Right cardiac atrium (tissue), 5 donors: ENCODE data around the gene FAM151A. TPM values are rescaled to one million over a fixed set of nuclear protein-coding genes. Genes with fewer than 3 reads are reported as not detected.

ENCODE experiments used
- ATAC-seq, 2 donors: fragments of 200-7000 bp; cut with Tn5 transposase; one replicate each; pipeline versions ENCODE4 v1.8.0 to v1.9.1; 2020; ENCODE audit warnings: moderate library complexity in 2 of 2, mild to moderate bottlenecking in 1 of 2
- DNase-seq, 3 donors: peaks; one replicate each; pipeline ENCODE4 v3.0.0-alpha.2; 2020
- H3K27ac ChIP-seq: one replicate; pipeline ENCODE4 v1.5.1; 2013; ENCODE audit warnings: mild to moderate bottlenecking, low read length, control low read depth, moderate library complexity
- H3K27me3 ChIP-seq: one replicate; pipeline ENCODE4 v1.6.1; 2013; ENCODE audit not compliant: control insufficient read depth, insufficient read depth
- H3K4me1 ChIP-seq: one replicate; pipeline ENCODE4 v1.6.1; 2013; ENCODE audit warnings: low read length; ENCODE audit not compliant: control insufficient read depth, insufficient read depth
- H3K4me3 ChIP-seq: one replicate; pipeline ENCODE4 v1.5.1; 2013; ENCODE audit warnings: low read length, control low read depth
- H3K9me3 ChIP-seq: one replicate; pipeline ENCODE4 v1.6.1; 2013; ENCODE audit warnings: low read length; ENCODE audit not compliant: control insufficient read depth
- WGBS: extraction: QIAGEN DNeasy Blood & Tissue Kit; methylation state at CpG from one replicate; pipeline ENCODE4 v1.1.7; 2013; 5-methylcytosine and 5-hydroxymethylcytosine counted together
- intact Hi-C, 4 donors: fragments of 100-400 bp; cut with DNase I; formaldehyde crosslinking; loops; one replicate each; pipeline versions ENCODE4 v1.11.0 to v1.14.0; 2022 to 2023
- polyA plus RNA-seq: library from polyadenylated mRNA; stranded (reverse); fragments of 200-250 nt; gene quantifications from one replicate; pipeline ENCODE4 v1.2.3, GENCODE V29; 2013
- total RNA-seq, 4 donors: library from RNA; stranded (reverse); fragmentation: NEBNext Ultra II Directional; extraction: Animal tissue kit (Norgen Biotek cat#: 25700); gene quantifications; one replicate each; pipeline ENCODE4 v1.2.1, GENCODE V29; 2021
- donor health status: healthy with polysubstance abuse.
- donor health status: DM: no; HTN: yes; CAD: no.
- donor health status: DM: no; HTN: no; CAD: no.
- donor health status: DM: no; HTN: yes; CAD: no; lungs with severe emphysema.
- donor health status: DM: yes; HTN: yes; CAD: no.

The FAM151A gene
- total and polyA plus RNA-seq, 5 donors: 0.15 to 0.72 (median 0.51) TPM; not detected in 1

DNA sequence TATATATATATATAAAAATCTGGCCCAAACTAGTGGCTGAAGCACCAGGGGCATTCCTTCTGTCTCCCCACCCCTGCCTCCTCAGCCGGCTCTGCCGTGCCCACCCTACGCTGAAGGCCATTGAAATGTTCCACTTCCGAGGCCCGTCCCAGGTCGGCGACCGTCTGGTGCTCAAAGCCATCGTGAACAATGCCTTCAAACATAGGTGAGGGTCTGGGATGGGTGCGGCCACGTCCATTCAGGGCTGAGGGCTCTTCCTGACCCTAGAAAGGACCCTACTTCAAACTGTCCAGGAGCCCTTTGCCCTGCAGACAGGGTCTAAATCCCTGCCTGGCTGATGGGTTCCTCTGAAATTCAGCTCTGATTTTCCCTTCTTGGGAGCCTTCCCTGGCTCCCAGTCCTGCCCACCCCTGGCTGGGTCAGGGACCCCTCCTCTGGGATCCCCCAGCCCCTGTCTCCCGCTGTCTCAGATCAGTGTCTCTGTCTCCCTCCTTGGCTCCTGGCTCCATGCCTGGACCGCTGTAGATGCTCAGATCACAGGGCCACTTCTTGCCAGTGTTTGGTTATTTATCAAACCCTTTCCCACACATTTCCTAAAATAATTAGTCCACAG is 24.0 kb downstream of the FAM151A start:
- Histone ChIP-seq H3K27me3 (no peaks in the 10 kb centered on the region), H3K27ac (no peak overlapping the region), H3K4me3 (no peak overlapping the region), H3K9me3 (no peaks in the 10 kb centered on the region), H3K4me1 (peaks cover 5% of the 10 kb centered on the region)
- ATAC-seq (no peak), DNase-seq (peak in 1 of 3 donors; percentile 45)
- intact Hi-C loops: no loop called here
- WGBS: 75% methylated on average over 13 of the region's 13 CpGs

DNA sequence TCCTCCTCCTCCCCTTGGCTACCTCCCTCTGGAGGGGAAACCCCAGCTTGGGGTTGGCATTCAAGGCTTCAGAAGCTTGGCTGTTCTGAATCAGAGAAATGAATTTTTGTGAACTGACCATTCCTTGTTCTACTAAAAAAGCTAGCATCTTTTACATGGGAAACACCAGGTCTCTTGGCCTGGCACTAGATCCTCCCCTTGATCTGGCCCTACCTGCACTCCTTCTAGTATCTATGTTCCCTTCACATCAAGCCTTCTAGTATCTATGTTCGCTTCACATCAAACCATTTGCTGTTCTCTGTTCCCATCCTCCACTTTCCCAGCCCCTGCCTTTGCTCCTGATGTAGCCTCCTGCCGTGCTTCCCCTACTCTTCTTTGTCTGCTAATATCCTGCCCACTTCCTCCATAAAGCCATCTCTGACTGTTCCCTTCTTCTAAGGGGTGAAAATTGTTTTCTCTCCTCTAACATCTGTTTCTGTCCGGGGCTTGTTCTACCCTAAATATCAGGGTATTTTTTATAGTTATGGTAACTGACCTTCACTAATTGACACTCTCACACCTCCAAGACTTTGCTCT is 25.8 kb downstream of the FAM151A start:
- no peak overlapping the region for H3K4me3 ChIP-seq
- ATAC-seq: no peak
- no peak for DNase-seq
- WGBS: 82% methylated on average over 3 of the region's 3 CpGs
- no peak overlapping the region for H3K27ac ChIP-seq
- no peaks in the 10 kb centered on the region for H3K27me3 ChIP-seq
- no peaks in the 10 kb centered on the region for H3K9me3 ChIP-seq
- H3K4me1 ChIP-seq: peaks cover 5% of the 10 kb centered on the region
- intact Hi-C loops: no loop called here

DNA sequence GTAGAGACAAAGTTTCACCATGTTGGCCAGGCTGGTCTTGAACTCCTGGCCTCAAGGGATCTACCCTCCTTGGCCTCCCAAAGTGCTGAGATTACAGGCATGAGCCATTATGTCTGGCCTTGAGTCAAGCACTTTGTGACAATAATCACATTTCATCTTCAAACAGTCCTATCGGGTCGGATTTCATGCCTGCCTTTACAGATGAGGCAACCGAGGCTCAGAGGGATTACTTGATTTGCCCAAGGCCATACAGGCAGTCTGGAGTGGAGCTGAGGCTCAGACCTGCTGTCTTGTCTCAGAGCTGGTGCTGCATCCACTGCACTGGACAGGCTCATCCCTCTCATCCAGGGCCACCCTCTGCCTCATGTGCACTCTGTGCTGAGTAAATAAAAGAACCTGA is 26.6 kb downstream of the FAM151A start:
- no peak for ATAC-seq
- WGBS: 85% methylated on average over 3 of the region's 3 CpGs
- Histone ChIP-seq H3K4me1 (peaks cover 5% of the 10 kb centered on the region), H3K9me3 (no peaks in the 10 kb centered on the region), H3K4me3 (no peak overlapping the region), H3K27me3 (no peaks in the 10 kb centered on the region), H3K27ac (no peak overlapping the region)
- intact Hi-C loops: no loop called here
- DNase-seq: no peak

DNA sequence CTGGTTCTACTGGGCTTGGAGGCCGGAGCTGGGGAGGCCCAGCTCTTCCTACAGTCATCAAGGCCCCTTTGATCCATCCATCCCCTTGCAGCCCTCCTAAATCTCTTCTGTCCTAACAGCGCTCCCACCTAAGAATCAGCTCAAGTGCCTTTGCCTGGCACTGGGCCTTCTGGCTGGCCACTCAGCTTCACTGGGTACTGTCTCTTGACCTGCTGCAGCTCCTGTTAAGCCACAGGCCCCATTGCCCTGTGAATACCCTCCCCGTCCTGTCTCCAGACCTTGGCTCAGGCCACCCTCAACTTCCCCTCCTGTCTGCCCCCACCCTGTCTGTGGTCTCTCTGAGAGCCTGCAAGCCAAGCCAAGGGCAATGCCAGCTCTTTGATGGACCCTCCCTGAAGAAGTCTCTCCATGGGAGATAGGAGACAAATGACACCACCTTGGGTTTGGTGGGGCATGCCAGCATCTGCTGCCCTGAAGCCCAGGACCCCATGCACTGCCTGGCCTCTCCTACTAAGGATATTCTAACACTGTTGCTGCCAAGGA is 27.3 kb downstream of the FAM151A start:
- no peaks in the 10 kb centered on the region for H3K27me3 ChIP-seq
- no peak for ATAC-seq

DNA sequence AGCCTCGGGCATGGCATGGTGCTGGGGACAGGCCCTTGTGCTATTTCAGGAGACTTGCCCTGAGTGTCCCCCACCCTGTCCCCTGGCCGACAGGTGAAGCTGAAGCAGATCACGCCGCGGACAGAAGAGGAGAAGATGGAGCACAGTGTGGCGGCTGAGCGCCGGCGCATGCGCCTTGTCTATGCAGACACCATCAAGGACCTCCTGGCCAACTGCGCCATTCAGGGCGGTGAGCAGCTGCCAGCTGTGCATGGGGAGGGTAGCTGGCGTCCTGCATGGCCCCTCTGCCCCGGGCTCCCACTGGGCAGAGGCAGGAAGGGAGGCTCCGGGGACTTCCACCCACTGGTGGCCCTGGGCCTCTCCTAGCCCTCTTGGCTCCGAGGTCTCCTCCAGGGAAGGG is 28.9 kb downstream of the FAM151A start:
- ATAC-seq: no peak

More for the DNA sequence above, 27.3 kb downstream of the FAM151A start:
- 77% methylated on average over 3 of the region's 3 CpGs for WGBS
- H3K4me3 ChIP-seq: no peak overlapping the region
- H3K27ac ChIP-seq: no peak overlapping the region
- intact Hi-C loops: no loop called here
- peaks cover 5% of the 10 kb centered on the region for H3K4me1 ChIP-seq
- H3K9me3 ChIP-seq: no peaks in the 10 kb centered on the region
- DNase-seq: peak in 1 of 3 donors; percentile 33

DNA sequence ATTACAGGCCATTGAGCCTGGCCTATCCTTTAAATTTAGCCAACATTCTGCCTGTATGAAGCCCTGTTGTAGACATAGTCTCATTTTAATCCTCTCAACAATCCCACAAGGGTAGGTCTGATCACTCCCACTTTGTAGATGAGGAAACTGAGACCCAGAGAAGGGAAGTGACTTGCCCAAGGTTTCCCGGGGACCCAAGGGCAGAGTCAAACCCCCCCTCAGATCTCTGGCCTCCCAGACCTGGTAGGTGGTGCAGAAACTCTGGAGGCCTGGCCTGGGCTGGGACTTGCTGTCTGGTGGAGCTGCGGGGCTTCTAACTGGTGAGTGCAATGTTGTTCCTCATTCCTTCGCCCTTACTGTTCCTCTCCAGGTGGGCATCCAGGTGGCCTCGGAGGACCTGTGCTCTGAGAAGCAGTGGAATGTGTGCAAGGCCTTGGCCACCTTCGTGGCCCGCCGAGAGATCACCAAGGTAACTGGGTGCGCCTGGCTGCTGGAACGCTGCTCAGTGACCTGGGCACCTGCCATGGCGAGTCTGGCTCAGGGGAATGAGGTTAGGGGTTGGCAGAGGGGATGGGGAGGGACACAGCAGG is 29.7 kb downstream of the FAM151A start:
- ATAC-seq (no peak), DNase-seq (peak in 2 of 3 donors; percentile 15 to 18)
- Histone ChIP-seq H3K27ac (no peak overlapping the region), H3K9me3 (no peaks in the 10 kb centered on the region), H3K4me1 (peaks cover 5% of the 10 kb centered on the region), H3K4me3 (no peak overlapping the region), H3K27me3 (no peaks in the 10 kb centered on the region)
- 90% methylated on average over 10 of the region's 10 CpGs for WGBS
- intact Hi-C loops: no loop called here

More for the DNA sequence above, 28.9 kb downstream of the FAM151A start:
- Histone ChIP-seq H3K4me1 (peaks cover 5% of the 10 kb centered on the region), H3K9me3 (no peaks in the 10 kb centered on the region), H3K27ac (no peak overlapping the region), H3K27me3 (no peaks in the 10 kb centered on the region), H3K4me3 (no peak overlapping the region)
- 87% methylated on average over 16 of the region's 16 CpGs for WGBS
- intact Hi-C loops: no loop called here
- DNase-seq: peak in 2 of 3 donors; percentile 40 to 43

DNA sequence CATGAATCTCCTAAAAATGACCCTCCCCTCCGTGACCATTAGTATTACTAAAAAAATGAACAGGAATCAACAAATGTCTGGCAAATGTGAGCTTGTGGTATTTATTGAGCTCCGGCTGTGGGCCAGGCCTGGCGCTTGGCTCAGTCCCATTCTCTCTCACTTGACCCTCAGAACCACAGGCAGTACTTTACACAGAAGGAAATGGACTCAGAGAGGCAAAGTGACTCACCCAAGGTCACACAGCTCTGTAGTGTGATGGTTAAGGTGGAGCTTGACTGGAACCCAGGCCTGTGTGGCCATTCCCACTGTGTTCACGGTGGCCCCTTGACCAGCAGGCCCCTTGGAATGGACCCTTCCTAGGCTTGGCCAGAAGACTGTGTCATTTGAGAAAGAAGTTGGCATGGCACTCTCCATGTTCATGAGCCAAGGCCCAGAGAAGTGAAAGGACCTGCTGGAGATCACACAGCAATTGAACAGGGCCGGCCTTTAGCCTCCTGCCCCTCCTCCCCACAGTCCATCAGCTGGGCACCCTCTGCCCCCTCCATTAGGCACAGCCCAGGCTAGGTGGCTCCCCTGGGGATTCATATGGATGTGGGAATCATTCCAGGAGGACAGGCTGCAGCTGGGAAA is 32.1 kb downstream of the FAM151A start:
- WGBS: 85% methylated on average over 5 of the region's 5 CpGs
- H3K27ac ChIP-seq: no peak overlapping the region
- no peaks in the 10 kb centered on the region for H3K9me3 ChIP-seq
- H3K27me3 ChIP-seq: no peaks in the 10 kb centered on the region
- no peak overlapping the region for H3K4me3 ChIP-seq
- DNase-seq: peak in 1 of 3 donors; percentile 15
- H3K4me1 ChIP-seq: peaks cover 4% of the 10 kb centered on the region
- intact Hi-C loops: no loop called here
- no peak for ATAC-seq

DNA sequence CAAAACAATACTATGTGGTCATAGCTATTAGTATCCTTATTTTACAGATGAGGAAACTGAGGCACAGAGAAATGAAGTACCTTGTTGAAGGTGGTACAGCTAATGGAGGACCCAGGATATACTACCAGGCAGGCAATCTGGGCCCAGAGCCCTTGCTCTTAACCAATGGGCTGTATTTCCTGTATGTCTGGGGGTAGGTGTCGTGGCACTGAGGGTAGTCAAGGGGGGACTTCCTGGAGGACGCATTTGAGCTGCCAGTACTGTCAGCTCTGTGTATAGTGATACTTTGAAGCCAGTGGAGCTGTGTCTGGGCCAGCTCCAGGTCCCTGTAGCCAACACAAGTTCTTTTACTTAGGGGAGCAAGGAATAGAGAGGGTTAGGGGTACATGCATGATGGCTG is 34.9 kb downstream of the FAM151A start:
- ATAC-seq: no peak
- Histone ChIP-seq H3K27ac (no peak overlapping the region), H3K27me3 (no peaks in the 10 kb centered on the region), H3K4me3 (no peak overlapping the region), H3K9me3 (no peaks in the 10 kb centered on the region), H3K4me1 (peaks cover 2% of the 10 kb centered on the region)
- peak in 1 of 3 donors; percentile 21 for DNase-seq
- intact Hi-C loops: no loop called here
- 49% methylated on average over 2 of the region's 2 CpGs for WGBS

DNA sequence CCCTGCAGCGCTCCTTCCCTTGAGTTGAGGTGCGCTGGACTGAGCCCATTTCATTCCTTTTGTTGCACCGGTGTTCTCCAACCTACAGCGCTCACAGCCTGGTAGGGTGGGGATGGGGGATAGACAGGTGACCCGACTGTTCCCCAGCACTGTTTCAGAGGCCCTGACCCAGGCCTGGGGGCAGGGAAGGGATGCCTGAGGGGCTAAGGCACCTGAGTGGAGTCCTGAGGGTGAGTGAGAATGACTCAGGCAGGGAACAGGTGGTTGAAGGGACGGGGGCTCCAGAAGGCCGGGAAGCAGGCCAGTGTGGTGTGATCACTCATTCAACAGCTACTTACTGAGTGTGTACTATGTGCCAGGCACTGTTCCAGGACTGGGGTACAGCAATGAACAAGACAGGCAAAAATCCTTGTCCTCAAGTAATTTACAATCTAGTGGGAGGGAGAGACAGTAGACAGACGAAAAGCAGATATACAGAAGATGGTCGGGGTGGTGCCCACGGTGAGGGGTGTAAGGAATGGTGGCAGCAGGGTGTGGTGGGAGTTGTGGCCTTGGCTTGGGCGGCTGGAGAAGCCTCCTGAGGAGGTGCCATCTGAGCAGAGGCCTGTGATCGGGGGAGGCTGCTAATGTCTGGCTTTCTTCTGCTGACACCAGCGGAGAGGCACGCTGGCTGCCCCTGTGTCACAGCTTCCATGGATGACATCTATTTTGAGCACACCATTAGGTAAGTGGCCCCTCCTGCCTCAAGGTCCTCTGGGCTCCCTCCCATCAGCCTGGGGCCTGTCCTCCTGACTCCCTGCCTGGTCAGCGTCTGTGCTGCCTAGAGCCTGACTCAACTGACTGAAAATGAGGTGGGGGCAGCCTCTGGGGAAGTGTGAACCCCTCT is 37.9 kb downstream of the FAM151A start:
- Histone ChIP-seq H3K9me3 (no peaks in the 10 kb centered on the region), H3K27me3 (no peaks in the 10 kb centered on the region), H3K27ac (peak overlapping the region; percentile 88), H3K4me3 (no peak overlapping the region), H3K4me1 (peaks cover 13% of the 10 kb centered on the region)
- intact Hi-C loops: no loop called here
- DNase-seq: peak; percentile 54 to 86 (median 79)
- peak; percentile 69 to 70 for ATAC-seq
- WGBS: 76% methylated on average over 15 of the region's 15 CpGs

DNA sequence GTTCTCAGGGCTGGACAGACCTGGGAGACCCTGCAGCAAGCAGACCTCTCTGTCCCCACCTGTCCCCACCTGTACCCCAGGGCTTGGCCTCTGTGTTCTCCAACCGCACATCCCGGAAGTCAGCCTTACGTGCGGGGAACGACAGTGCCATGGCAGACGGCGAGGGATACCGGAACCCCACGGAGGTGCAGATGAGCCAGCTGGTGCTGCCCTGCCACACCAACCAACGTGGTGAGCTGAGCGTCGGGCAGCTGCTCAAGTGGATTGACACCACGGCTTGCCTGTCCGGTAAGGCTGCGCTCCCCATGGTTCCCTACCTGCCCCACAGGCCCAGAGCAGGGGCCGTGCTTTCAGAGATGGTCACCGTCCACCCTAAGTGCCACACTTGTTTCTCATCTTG is 38.8 kb downstream of the FAM151A start:
- ATAC-seq (no peak), DNase-seq (peak in 1 of 3 donors; percentile 50)
- Histone ChIP-seq H3K27me3 (no peaks in the 10 kb centered on the region), H3K4me3 (no peak overlapping the region), H3K27ac (peak overlapping the region; percentile 88), H3K9me3 (no peaks in the 10 kb centered on the region), H3K4me1 (peaks cover 13% of the 10 kb centered on the region)
- intact Hi-C loops: loop anchor here in 1 of 4 donors (5.0 kb wide), 1 partner anchor 37 kb away; the partner anchor contains the start of gene ACOT11
- WGBS: 86% methylated on average over 17 of the region's 17 CpGs
